GM12892 (cell line): ENCODE data around the gene ZKSCAN1.

ENCODE experiments used
- DNase-seq: peaks from one replicate; pipeline ENCODE4 v3.0.0; 2011; ENCODE audit not compliant: insufficient read length
- FAIRE-seq: peaks from 2 replicates; lab custom pipeline; 2011; peaks lifted over from hg19 to GRCh38; lab: Jason Lieb, UNC
- POLR2A ChIP-seq: IDR thresholded peaks from 2 replicates; pipeline ENCODE4 v1.6.1; 2011; ENCODE audit warnings: low read depth, low read length, control low read depth
- POLR2AphosphoS5 ChIP-seq: IDR thresholded peaks from 2 replicates; pipeline ENCODE4 v1.6.1; 2011; ENCODE audit warnings: low read depth, low read length, control low read depth
- TAF1 ChIP-seq: IDR thresholded peaks from 2 replicates; pipeline ENCODE4 v1.6.1; 2011; ENCODE audit warnings: low read depth, mild to moderate bottlenecking, control low read depth, low read length, borderline replicate concordance

Gene ZKSCAN1

GRCh38 chr7:100090527-100091410, 75.4 kb downstream of the ZKSCAN1 start:
- TF ChIP-seq POLR2A: no peak; the same call in 1 of the 2 replicates
- no peak for TF ChIP-seq TAF1
- no peak for TF ChIP-seq POLR2AphosphoS5
- DNase-seq (no peak), FAIRE-seq (no peak)
